NCI-H187 treated with DMSO at 0.1 percent for 48 hours (cell line): Measurements from ENCODE around the gene R3HCC1L.
"Not testable (repeated sequence)": the region's sequence is repeated elsewhere in the genome, so short reads cannot be mapped to it uniquely, and the experiment has no call there.

Experiments used
- DNase-seq: peaks from one replicate; lab custom pipeline; 2025; lab: John Stamatoyannopoulos, UW

The R3HCC1L gene

DNA sequence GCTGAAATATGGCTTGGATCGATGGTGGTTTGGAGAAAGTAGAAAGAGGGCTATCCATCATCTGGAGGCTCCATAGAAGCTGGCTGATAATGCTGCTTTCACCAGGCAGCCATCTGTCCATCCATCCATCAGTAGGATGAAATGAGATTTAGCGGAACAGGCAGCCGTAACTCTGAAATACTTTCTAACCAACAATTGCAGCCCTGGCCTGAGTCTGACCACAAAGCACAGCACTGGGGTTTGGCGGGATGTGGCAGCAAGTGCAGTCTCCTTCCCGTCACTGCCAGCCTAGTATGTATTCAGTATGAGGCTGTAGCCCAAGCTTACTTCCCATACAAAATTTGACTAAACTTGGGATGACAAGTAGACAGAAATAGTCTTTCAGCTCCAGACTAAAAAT, 38.0 kb downstream of the R3HCC1L start:
- no peak for DNase-seq

DNA sequence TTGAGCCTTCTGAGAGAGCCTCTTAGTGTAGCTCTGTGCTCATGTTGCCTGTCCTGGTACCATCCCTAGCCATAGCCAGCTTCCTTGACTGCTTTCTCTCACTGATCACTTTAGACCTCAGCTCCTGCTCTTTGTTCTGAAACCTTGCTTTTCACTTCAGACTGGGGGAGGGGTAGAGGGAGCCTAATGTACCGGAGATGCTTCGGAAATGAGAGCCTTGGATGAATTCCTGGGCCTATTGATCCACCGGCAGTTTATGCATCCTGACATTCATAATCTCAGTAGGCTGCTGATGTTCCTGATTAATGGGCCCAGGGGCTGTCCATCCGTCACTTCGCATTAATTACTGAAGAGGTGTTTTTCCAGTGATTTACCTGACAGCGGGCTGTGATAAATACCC, 38.8 kb downstream of the R3HCC1L start:
- DNase-seq = no peak

DNA sequence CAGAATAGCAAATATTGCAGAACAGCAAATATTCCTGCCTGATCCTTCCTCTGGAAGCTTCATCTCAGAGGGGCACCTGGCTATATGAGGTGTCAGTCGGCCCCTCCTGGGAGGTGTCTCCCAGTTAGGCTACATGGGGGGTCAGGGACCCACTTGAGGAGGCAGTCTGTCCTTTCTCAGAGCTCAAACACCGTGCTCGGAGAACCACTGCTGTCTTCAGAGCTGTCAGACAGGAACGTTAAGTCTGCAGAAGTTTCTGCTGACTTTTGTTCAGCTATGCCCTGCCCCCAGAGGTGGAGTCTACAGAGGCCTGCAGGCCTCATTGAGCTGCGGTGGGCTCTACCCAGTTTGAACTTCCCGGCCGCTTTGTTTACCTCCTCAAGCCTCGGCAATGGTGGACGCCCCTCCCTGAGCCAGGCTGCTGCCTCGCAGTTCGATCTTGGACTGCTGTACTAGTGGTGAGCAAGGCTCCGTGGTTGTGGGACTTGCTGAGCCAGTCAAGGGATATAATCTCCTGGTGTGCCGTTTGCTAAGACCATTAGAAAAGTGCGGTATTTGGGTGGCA, 48.0 kb downstream of the R3HCC1L start:
- not testable (repeated sequence) for DNase-seq

DNA sequence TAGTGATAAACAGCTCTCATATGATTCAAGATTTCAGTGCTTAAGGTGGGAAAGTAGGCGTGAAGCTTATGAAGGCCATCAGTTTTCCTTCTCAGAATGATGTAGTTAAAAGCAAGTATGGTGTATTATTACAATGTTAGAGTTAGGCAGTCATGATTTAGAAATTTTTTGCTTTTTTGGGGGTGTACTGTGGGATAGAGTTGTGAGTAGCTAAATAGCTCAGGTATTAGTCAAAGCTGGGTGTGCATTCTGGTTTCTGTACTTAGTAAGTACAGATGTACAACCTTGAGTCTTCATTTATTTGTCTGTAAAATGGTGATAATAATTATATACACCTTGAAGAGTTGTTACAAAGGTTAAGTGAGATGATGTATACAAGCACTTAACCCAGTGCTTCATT, 52.2 kb downstream of the R3HCC1L start:
- DNase-seq = no peak

DNA sequence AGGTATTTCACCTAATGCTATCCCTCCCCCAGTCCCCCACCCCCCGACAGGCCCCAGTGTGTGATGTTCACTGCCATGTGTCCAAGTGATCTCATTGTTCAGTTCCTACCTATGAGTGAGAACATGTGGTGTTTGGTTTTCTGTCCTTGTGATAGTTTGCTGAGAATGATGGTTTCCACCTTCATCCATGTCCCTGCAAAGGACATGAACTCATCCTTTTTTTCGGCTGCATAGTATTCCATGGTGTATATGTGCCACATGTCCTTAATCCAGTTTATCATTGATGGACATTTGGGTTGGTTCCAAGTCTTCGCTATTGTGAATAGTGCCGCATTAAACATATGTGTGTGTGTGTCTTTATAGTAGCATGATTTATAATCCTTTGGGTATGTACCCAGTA, 56.3 kb downstream of the R3HCC1L start:
- DNase-seq = not testable (repeated sequence)

DNA sequence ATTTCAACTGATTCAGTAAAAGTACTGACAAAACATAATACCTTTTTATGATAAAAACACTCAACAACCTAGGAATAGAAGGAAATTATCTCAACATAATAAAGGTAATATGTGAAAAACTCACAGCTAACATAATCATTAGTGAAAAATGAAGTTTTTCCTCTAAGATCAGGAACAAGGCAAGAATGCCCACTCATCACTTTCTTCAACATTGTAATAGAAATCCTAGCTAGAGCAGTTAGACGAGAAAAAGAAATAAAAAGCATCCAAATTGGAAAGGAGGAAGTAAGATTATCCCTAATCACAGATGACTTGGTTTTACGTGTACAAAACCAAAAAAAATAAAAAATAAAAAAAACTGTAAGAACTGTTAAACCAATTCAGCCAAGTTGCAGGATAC, 58.6 kb downstream of the R3HCC1L start:
- DNase-seq = no peak

DNA sequence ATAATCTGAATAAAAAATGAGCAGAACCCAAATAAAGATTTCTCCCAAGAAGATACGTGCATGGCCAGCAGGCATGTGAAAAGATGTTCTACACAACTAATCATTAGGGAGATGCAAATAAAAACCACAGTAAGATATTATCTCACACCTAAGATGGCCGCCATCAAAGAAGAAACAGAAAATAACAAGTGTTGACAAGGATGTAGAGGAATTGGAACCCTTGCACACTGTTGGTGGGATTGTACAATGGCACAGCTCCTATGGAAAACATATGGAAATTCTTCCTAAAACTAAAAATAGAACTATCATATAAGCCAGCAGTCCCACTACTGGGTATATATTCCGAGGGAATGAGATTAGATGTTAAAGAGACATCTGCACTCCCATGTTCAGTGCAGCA, 60.2 kb downstream of the R3HCC1L start:
- no peak for DNase-seq

DNA sequence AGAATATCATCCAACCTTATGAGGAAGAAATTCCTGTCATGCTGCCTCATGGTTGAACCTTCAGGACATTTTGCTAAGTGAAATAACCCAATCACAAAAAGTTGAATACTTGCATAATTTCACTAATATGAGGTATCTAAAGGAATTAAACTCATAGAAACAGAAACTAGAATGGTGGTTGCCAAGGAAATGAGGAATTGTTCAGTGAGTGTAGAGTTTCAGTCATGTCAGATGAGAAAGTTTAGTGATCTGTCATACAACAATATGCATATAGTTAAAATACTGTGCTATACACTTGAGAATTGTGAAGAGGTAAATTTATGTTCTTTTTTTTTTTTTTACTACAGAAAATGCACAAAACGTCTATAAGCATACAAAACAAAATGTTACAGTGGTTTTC, 60.7 kb downstream of the R3HCC1L start:
- DNase-seq = no peak

DNA sequence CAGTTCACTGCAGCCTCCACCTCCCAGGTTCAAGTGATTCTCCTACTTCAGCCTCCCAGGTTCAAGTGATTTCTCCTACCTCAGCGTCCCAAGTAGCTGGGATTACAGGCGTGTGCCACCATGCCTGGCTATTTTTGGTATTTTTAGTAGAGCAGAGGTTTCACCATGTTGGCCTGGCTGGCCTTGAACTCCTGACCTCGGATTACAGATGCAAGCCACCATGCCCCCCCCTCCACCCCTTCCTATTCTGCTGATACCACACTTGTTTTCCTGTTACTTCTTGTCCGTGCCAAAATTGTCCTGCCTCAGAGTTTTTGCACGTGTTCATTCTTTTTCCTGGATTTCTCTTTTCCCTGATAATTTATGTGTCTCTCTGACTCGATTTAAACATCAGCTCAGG, 62.5 kb downstream of the R3HCC1L start:
- no peak for DNase-seq

DNA sequence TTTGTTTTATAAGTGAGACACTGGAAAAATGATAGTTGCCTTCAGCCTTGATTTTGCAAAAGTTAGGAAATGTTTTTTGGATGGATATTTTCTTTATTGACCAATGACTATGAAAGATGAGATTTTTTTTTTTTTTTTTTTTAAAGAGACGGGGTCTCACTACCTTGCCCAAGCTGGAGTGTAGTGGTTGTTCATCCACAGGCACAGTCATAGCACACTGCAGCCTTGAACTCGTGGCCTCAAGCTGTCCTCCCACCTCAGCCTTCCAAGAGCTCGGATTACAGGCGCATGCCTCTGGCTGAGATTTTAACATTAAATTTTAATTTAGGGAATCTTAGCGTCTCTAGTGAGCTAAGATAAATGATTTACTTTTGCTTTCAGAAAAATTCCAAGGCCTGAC, 67.3 kb downstream of the R3HCC1L start:
- no peak for DNase-seq

DNA sequence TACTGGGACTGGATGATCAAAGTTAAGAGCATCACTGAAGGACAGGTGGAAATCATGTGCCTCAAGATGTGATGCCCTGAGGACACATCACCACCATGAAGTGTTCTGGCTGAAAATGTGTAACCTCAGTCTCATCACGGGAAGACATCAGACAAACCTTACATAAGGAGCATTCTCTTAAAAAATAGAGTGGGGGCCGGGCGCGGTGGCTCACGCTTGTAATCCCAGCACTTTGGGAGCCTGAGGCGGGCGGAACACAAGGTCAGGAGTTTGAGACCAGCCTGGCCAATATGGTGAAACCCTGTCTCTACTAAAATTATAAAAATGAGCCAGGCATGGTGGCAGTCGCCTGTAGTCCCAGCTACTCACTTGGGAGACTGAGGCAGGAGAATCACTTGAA, 67.9 kb downstream of the R3HCC1L start:
- DNase-seq = no peak

DNA sequence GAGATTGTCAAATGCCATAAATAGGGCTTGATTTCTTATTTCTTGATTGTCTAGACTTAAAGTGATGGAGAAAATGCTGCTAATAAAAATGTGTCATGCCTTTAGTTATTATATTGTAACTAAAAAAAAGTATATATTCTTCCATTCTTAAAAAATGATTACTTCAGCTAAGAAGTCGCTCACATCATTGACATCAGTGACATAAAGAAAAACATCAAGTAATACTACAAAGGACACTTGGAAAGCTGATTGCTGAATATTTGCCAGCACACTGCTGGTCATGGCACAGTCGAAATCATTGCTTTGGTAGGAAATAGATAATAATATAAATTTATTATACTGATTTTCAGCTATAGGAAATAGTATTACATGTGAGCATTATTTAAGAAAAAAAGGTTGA, 70.9 kb downstream of the R3HCC1L start:
- no peak for DNase-seq

DNA sequence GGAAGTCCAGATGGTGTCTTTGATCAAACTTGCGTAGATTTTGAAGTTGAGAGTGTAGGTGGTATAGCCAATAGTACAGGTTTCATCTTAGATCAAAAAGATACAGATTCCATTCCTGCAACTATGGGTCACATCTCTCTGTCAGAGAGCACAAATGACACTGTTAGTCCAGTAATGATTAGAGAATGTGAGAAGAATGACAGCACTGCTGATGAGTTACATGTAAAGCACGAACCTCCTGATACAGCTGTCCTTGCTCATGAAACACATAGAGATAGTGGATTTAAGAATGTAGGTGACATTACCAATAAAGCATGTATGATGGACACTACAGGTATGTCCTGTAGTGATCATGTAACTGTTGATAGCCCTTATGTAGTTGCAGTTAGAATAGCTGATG, 74.5 kb downstream of the R3HCC1L start:
- no peak for DNase-seq

DNA sequence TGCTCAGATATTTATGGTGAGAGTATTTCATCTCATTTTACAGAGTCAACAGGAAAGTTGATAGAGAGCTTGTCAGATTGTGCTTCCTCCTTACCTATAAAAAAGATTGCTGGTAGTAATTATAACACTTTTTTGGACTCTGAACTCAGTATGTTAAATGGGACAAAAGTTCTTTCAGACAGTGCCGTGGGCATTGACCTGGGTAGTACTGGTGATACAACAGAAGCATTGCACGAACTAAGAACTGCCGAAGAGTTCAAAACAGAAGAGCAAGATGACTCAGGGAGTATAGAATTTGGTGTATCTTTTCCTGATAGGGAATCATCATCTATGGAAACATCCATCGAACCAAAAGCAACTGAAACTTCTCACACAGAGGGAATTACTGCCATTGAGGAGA, 75.0 kb downstream of the R3HCC1L start:
- no peak for DNase-seq

DNA sequence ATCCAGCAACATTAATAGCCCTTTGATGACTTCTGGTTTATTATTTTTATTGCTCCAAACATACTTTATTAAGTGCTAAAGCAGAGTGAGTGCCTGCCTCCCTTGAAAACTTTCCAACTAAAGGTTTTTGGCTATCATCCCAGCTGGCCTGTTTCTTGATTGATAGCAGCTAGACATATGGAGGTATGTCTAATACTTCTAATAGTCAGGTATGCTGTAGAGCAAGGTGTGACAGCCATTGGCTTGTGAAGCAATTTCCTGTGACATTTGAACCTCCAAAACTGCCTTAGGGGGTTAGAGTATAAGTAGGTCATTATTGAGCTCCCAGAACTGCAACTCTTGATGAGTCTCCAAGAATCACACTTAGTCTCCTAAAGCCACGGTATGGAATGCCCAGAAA, 77.7 kb downstream of the R3HCC1L start:
- DNase-seq = no peak

DNA sequence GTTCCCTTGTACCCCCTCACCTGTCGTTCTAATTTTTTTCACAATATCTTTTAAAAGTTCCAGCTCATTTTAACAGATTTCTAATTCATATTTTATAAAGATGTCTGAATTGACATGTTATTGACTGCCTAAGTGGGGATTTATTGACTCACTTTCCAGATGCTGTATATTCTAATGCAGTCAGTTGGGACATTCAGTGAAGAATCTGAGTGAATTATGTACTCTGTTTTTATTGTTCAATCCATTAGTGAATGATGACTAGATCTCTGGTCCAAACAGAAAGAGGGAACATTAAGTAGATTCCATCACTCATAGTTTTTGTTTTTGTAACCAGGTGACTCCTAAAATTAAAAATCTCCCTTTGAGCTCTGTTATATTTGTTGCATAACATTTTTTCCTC, 79.3 kb downstream of the R3HCC1L start:
- no peak for DNase-seq

DNA sequence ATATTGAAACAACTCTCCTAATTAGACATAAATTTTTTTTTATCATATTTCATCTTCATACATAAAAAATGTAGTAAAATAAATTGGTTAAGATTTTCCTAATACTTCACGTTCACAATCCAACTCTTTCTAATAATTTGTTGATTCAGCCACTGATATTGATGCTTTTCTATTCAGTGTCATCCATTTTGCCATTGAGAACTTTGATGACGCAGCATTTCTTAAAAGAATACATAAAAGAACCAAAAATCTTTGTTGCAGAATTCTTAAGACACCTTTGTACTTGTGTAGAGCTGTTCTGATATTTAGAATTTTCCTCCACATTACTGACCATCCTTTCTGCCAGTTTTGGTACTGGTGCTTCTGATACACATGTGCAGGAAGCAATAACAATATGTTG, 80.9 kb downstream of the R3HCC1L start:
- no peak for DNase-seq

DNA sequence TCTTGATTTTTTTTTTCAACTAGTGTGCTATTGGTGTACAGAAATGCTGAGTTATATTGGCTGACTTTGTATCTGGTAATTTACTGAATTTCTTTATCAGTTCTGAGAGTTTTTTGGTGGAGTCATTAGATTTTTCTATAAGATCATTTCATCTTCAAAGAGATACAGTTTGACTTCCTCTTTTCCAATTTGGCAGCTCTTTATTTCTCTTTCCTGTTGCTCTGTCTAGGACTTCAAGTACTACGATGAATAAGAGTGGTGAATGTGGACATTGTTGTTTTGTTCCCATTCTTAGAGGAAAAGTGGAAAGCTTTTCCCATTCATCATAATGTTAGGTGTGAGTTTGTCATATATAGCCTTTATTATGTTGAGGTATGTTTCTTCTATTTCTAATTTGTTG, 83.3 kb downstream of the R3HCC1L start:
- DNase-seq = no peak

DNA sequence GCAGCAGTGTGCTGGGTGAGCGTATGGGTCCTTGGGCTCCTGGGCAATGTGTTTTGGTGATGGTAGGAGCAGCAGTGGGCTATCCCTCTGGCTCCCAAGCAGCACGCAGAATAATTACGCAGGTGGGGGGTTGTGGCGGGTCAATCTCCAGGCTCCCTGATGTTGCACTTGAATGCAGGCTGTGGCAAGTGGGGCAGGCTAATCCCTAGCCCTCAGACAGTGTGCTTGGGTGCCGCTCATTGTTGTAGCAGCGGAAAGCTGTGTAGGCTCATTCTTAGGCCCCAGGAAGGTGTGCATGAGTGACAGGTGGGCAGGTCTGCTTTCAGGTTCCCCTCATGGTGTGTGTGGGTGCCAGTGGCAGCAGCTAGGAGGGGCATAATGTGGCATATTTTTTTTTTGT, 89.4 kb downstream of the R3HCC1L start:
- DNase-seq = no peak

DNA sequence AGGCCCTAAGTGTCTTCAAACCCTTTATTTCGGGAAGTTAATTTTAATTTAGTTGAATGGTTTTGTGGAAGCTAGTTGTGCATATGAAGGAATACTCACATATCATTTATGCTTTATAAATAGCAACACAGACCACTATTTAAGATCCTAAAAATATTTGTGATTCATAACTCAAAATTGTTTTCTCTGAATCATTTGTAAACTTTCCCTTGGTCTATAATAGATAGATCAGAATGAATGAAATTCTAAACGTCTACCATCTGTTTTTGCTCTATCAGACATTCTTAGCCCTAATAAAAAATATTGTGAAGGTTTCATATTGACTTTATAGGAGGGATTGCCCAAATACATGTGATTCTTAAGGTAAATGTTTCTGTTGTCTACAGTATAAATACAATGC, 90.1 kb downstream of the R3HCC1L start:
- no peak for DNase-seq

DNA sequence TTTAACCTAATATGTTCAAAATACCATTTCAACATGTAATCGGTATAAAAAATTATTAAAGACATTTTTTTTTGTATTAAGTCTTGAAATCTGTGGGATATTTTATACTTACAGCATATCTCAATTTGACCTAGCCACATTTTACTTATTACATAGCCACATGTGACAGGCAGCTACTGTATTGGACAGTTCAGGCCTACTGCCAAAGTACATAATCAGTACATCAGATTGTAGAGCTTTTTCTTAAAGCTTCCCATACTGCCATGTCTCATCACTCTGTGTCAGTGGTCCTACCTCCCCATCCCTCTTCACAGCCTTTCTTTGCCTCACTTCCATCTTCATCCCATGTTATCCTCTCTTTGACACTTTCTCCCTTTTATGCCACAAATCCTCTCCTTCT, 90.5 kb downstream of the R3HCC1L start:
- no peak for DNase-seq

DNA sequence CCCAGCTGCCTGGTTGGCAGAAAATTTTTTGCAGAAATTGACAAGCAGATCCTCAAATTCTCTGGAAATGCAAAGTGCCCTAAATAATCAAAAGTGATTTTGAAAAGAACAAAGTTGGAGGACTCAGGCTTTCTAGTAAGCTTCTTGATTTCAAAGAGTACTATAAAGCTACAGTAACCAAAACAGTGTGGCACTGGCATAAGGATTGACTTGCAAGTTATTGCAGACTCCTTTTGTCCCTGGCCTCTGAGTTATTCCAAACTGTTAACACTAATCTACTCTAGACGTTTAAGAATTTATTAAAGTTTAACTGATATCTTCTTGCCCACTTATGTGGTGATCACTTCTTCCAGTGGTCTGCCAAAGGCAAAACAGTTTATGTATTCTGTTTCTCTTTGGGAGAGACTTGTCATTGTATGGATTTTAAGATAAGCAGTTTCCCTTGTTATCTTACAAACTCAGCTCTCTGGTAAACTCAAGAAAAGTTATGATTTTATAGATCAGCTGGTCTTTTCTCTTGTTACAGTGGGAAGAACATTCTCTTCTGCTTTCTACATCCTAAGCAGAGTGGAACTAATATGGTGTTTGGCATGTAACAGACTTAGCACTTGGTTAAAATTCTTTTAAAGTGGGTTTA, 92.2 kb downstream of the R3HCC1L start:
- no peak for DNase-seq

DNA sequence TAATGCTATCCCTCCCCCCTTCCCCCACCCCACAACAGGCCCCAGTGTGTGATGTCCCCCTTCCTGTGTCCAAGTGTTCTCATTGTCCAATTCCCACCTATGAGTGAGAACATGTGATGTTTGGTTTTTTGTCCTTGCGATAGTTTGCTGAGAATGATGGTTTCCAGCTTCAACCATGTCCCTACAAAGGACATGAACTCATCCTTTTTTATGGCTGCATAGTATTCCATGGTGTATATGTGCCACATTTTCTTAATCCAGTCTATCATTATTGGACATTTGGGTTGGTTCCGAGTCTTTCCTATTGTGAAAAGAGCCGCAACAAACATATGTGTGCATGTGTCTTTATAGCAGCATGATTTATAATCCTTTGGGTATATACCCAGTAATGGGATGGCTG, 93.3 kb downstream of the R3HCC1L start:
- not testable (repeated sequence) for DNase-seq

DNA sequence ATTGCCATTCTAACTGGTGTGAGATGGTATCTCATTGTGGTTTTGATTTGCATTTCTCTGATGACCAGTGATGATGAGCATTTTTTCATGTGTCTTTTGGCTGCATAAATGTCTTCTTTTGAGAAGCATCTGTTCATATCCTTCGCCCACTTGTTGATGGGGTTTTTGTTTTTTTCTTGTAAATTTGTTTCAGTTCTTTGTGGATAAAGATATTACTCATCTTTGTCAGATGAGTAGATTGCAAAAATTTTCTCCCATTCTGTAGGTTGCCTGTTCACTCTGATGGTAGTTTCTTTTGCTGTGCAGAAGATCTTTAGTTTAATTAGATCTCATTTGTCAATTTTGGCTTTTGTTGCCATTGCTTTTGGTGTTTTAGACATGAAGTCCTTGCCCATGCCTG, 93.8 kb downstream of the R3HCC1L start:
- not testable (repeated sequence) for DNase-seq
